Skin epidermis (tissue), 12 donors: ENCODE results near the gene TOMM20.
A peak's percentile ranks its signal among the peaks of the same experiment; 100 is the strongest.

Source experiments
- H3K27ac ChIP-seq, 21 experiments: fragments of 200-600 bp; sonication (generic) in 11 of 21; one replicate each; pipeline ENCODE4 v1.5.0; 2020; ENCODE audit warnings: mild to moderate bottlenecking in 3 of 21, inconsistent platforms in 2 of 21, moderate library complexity in 2 of 21
- H3K4me3 ChIP-seq, 7 experiments: fragments of 200-600 bp; sonication (generic) in 2 of 7; one replicate each; pipeline ENCODE4 v1.5.0; 2020; ENCODE audit warnings: inconsistent platforms in 2 of 7, mild to moderate bottlenecking in 2 of 7, moderate library complexity in 1 of 7

The TOMM20 gene

DNA sequence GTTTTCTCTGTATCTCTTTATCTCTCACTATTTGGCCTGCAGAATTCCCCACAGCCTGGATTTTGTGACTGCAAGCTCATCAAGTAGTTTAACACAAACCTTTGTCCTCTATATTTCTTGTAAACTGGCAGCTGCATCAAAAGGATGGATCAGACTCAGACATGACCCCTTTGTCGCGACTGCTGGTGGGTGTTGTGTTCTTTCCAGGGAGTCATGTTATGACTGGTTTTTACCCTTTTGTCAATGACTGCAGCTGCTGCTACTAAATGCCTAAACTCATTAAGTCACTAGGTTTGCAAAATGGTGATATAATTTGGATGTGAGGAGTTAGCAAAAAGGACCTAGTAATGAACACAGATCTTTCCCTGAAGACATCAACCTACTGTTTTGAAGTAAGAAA, 10.2 kb upstream of the TOMM20 start:
- Histone ChIP-seq H3K4me3 (no peak overlapping the region), H3K27ac (no peak overlapping the region)

DNA sequence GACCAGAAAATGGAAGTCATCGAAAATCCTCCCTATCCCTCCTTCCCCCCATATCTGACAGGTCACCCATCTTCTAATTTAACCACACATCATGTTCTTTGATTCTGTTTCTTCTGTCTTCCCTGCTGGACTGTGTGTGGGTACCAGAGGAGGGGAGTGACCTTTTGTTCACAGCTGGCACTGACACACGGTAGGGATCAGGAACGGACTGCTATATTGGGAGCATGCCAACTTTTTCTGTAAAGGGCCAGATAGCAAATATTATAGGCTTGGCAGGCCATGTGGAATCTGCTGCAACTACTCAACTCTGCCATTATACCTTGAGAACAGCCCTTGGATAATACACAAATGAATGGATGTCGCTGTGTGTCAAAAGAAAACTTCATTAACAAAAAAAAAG, 7.5 kb upstream of the TOMM20 start:
- H3K27ac ChIP-seq = no peak overlapping the region

DNA sequence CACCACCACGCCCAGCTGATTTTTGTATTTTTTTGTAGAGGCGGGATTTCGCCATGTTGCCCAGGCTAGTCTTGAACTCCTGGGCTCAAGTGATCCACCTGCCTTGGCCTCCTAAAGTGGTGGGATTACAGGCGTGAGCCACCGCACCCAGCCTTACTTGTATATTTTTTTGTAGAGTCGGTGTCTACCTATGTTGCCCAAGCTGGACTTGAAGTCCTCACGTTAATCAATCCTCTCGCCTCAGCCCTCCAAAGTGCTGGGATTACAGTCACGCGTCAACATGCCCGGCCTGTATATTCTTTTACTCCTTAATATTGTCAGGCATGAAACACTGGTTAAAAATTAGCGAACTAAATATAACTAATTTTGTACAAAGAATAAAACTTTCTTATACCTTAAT, 5.5 kb upstream of the TOMM20 start:
- H3K4me3 ChIP-seq = no peak overlapping the region
- no peak overlapping the region for H3K27ac ChIP-seq

More for the DNA sequence above, 7.5 kb upstream of the TOMM20 start:
- no peak overlapping the region for H3K4me3 ChIP-seq

DNA sequence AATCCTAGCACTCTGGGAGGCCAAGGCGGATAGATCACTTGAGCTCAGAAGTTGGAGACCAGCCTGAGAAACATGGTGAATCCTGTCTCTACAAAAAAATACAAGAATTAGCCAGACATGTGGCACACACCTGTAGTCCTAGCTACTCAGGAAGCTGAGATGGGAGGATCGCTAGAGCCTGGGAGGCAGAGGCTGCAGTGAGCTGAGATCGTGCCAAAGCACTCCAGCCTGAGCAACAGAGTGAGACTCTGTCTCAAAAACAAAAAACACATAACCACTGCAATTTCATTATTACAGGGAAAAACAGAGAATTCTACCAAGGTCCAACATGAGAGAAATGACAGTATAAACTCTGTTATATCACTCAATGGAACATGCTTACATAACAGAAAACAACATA, 4.4 kb upstream of the TOMM20 start:
- Histone ChIP-seq H3K4me3 (no peak overlapping the region), H3K27ac (no peak overlapping the region)

- Histone ChIP-seq H3K4me3 (no peak overlapping the region), H3K27ac (no peak overlapping the region)
These were observed 3.3 kb upstream of the TOMM20 start for GRCh38 chr1:235131961-235132360.

DNA sequence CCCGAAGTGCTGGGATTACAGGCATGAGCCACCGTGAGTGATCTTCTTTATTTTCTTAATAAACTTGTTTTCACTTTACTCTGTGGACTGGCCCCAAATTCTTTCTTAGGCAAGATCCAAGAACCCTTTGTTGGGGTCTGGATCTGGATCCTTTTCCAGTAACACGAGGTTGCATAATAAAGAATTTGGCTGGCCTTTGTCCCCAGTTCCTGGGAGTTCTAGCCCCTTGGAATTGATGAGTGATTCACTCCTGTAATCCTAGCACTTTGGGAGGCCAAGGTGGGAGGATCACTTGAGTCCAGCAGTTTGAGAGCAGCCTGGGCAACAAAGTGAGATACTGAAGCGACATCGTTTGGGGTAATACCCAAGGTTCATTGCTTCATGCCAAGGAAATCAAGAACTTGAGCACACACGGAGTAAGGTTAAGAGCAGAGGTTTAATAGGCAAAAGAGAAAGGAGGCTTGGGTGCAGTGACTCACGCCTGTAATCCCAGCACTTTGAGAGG, 2.2 kb upstream of the TOMM20 start:
- H3K27ac ChIP-seq = no peak overlapping the region
- H3K4me3 ChIP-seq = no peak overlapping the region

DNA sequence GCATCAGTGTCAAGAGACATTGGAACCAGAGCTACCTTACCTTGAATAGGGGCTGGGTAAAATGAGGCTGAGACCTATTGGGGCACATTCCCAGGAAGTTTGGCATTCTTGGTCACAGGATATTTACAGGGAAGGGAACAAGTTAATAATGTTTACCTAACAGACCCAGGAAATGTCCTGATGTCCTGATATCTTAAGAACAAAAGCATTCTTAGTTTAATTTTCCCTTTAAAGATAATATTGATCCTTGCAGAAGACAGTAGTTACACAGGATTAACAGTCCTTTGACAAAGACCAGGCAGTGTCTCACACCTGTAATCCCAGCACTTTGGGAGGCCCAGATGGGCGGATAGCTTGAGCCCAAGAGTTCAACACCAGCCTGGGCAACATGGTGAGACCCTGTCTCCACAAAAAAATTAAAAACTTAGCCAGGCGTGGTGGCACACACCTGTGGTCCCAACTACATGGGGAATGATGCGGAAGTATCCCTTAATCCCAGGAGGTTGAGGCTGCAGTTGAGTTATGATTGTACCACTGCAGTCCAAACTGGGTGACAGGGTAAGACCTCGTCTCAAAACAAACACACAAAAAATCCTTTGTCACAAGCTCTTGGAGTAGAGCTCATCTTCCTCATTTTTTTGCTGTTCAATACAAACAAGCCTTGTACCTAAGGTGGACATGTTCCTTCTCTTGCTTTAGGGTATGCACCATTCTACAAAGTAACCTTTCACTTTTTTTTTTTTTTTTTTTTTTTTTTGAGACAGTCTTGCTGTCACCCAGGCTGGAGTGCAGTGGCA, 1.3 kb upstream of the TOMM20 start:
- Histone ChIP-seq H3K4me3 (no peak overlapping the region), H3K27ac (peak overlapping the region in 7 of 21 experiments; percentile 43 to 95 (median 91))

DNA sequence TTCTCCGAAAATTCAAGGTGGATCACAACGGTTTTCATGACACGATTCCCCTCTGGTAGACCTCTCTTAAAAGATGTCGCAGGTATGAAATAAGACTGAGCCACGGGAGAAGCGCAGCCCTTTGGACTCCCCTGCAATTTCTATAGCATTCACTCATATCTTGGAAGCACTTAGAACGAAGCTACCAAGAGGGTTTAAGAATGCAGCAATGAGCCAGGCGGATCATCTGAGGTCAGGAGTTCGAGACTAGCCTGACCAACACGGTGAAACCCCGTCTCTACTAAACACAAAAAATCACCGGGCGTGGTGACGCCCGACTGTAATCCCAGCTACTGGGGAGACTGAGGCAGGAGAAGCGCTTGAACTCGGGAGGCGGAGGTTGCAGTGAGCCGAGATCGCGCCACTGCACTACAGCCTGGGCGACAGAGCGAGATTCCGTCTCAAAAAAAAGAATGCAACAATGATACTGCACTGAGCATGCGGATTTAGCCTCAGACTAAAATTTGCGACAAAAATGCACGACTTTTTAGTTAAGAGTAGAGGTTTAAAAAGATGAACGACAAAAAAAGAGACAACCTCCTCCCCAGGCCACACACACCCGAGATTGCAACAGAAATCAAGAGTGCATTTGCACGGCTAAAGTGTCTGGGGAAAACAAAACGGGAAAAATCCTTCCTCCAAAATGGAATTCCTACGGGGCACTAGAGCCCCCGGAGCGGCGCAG, 743 bp downstream of the TOMM20 start:
- Histone ChIP-seq H3K4me3 (peak overlapping the region; percentile 81 to 99 (median 93)), H3K27ac (peak overlapping the region; percentile 74 to 99 (median 92))

DNA sequence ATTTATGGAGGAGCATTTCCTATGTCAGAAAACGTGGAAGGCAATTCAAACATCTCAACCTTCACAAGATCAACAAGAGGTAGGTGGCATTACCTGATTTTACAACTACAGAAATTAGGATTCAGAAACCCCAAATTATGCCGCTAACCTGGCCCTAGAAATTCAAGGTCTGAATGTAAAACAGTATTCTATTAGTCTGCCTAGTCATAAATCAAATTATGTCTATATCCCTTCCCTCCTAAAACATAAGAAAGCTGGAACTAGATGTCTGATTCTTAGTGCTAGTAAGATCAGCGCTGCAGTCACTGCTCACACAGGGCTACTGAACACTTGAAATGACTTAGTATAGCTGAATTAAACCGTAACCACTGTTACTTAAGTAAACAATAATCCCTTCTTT, 1.4 kb downstream of the TOMM20 start:
- Histone ChIP-seq H3K27ac (peak overlapping the region in 10 of 21 experiments; percentile 41 to 99 (median 90)), H3K4me3 (peak overlapping the region; percentile 81 to 99 (median 93))

DNA sequence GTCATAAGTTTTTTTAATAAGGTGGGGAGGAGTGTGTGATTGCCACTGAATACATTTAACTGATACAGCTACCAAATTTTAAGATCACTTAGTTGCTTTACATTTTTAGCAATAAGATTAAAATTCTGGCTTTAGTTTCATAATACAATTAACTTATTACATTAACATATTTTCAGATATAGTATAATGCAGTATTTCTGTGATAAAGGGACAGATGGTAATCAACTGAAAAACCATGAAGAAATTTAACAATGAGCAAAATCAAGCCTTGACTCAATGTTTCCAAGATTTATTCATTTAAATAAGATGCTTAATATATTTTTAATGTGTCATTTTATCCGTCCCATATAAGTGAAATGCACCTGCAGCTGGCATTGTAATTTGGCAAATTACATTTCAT, 4.0 kb downstream of the TOMM20 start:
- Histone ChIP-seq H3K27ac (no peak overlapping the region), H3K4me3 (no peak overlapping the region)

DNA sequence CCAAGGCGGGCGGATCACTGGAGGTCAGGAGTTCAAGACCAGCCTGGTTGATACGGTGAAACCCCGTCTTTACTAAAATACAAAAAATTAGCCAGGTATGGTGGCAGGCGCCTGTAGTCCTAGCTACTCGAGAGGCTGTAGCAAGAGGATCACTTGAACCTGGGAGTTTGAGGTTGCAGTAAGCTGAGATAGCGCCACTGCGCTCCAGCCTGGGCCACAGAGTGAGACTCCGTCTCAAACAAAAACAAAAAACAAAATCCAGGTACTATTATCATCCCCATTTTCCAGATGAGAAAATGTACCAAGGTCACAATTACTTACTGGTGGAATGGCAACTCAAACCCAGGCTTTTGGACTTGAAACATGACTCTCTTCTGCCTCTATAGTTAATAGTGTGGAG, 4.5 kb downstream of the TOMM20 start:
- Histone ChIP-seq H3K4me3 (no peak overlapping the region), H3K27ac (no peak overlapping the region)

GRCh38 chr1:235122348-235122747, 6.3 kb downstream of the TOMM20 start:
- Histone ChIP-seq H3K27ac (no peak overlapping the region), H3K4me3 (no peak overlapping the region)

DNA sequence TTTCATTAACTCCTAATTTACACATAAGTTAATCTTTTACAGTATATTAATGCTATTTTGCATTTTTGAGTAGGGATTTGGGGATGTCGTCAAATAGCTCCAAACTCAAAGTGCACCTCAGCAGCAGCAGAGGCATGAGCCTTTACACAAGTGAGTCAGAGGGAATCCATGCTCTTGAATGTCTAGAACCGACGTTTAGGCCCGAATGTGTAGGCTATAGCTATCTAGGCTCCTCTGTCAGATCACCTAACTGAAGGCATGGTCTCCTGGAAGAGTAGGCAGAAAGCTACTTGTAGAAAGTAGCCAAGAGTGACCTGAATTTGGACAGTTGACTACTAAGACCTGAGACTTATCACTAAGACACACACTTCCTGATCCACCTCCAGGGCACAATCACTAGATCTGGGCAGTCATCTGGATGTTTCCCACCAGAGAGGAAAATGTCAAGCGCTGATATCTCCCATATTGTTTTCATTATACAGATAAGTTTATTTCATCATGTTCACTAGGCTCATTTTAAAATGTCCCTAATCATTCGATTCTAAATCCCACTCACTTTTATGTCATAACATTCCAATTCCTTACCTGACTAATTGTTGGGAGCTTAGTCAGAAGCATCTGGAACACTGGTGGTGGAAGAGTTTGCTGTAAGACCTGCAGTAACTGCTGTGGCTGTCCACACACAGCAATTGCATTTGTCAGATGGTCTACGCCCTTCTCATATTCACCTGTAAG, 15.3 kb downstream of the TOMM20 start:
- H3K27ac ChIP-seq = no peak overlapping the region

GRCh38 chr1:235112297-235113182, 16.1 kb downstream of the TOMM20 start:
- H3K4me3 ChIP-seq = no peak overlapping the region

More for the DNA sequence above, 15.3 kb downstream of the TOMM20 start:
- H3K4me3 ChIP-seq = no peak overlapping the region

GRCh38 chr1:235111107-235111506, 17.5 kb downstream of the TOMM20 start:
- no peak overlapping the region for H3K4me3 ChIP-seq
- H3K27ac ChIP-seq = no peak overlapping the region

More at GRCh38 chr1:235112297-235113182, 16.1 kb downstream of the TOMM20 start:
- H3K27ac ChIP-seq = peak overlapping the region in 1 of 21 experiments; percentile 67

DNA sequence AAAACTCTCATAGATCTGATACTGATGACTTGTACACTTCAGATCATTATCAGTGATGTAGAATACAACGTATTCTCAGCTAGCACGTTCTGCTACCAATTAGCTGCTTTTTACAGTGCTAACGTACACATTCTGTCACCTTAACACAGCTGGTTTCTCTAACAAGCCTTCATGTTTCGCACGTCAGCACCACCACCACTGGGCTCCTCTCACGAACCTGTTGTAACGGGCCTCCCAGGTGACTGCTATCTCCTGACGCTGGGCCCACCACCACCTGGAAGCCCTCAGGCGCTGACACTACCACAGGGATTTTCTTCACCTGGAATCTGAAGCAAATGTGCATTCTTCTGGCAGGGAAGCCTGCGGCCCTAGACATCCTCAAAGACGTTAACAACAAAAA, 19.8 kb downstream of the TOMM20 start:
- Histone ChIP-seq H3K27ac (no peak overlapping the region), H3K4me3 (no peak overlapping the region)

DNA sequence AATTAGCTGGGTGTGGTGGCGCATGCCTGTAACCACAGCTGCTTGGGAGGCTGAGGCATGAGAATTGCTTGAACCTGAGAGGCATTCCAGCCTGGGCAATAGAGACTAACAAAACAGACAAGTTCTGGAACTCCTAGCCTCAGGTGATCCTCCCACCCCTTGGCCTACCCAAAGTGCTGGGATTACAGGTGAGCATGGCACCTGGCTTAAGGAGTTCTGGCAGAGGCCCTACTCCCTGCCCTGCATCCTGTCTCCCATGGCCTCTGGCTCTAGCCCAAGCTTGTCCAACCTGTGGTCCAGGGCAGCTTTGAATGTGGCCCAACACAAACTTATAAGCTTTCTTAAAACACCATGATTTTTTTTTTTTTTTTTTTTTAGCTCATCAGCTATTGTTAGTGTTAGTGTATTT, 20.4 kb downstream of the TOMM20 start:
- Histone ChIP-seq H3K27ac (no peak overlapping the region), H3K4me3 (no peak overlapping the region)

- Histone ChIP-seq H3K4me3 (no peak overlapping the region), H3K27ac (no peak overlapping the region)
These were observed 21.1 kb downstream of the TOMM20 start for GRCh38 chr1:235107368-235108184.
